HL-60 (cell line): ENCODE measurements around the gene IL22RA1.

ENCODE experiments used
- DNase-seq, 2 experiments: peaks; one replicate each; pipeline ENCODE4 v3.0.0-alpha.2; 2010 to 2020; ENCODE audit warnings: low read depth in 1 of 2, low spot score in 1 of 2
- H3K27ac ChIP-seq: fragments of 250-450 bp; sonication (Bioruptor Pico); replicated peaks from 2 replicates; pipeline ENCODE4 v1.5.1; 2020; ENCODE audit warnings: mild to moderate bottlenecking, moderate library complexity
- H3K27me3 ChIP-seq: fragments of 250-450 bp; sonication (Bioruptor Pico); 2 replicates; pipeline ENCODE4 v1.5.1; 2021; ENCODE audit warnings: mild to moderate bottlenecking, moderate library complexity; ENCODE audit not compliant: insufficient read depth, poor library complexity, severe bottlenecking
- H3K4me3 ChIP-seq: replicated peaks from 2 replicates; pipeline ENCODE4 v1.5.1; 2011; ENCODE audit warnings: mild to moderate bottlenecking, control low read depth, low read length; ENCODE audit not compliant: insufficient read depth
- CTCF ChIP-seq: IDR thresholded peaks from one replicate; pipeline ENCODE4 v1.5.1; 2011; ENCODE audit warnings: low read length, control low read depth, inconsistent platforms; ENCODE audit not compliant: insufficient read depth
- GABPA ChIP-seq: IDR thresholded peaks from 2 replicates; pipeline ENCODE4 v1.6.1; 2012; ENCODE audit warnings: low read depth
- POLR2AphosphoS5 ChIP-seq: IDR thresholded peaks from 2 replicates; pipeline ENCODE4 v1.6.1; 2012; ENCODE audit warnings: low read depth
- REST ChIP-seq: IDR thresholded peaks from 2 replicates; pipeline ENCODE4 v1.6.1; 2012; ENCODE audit warnings: low read depth; ENCODE audit not compliant: insufficient replicate concordance
- SPI1 ChIP-seq: IDR thresholded peaks from 2 replicates; pipeline ENCODE4 v1.6.1; 2012; ENCODE audit warnings: low read depth, mild to moderate bottlenecking, borderline replicate concordance

Gene IL22RA1

GRCh38 chr1:24147194-24147593, 4.3 kb upstream of the IL22RA1 start:
- no peak overlapping the region for H3K27ac ChIP-seq
- H3K4me3 ChIP-seq, result no peak overlapping the region
- no peak for DNase-seq
- TF ChIP-seq REST (no peak), POLR2AphosphoS5 (no peak), SPI1 (no peak), GABPA (no peak), CTCF (no peak)
- H3K27me3 ChIP-seq, result peaks cover 22% of the 10 kb centered on the region

GRCh38 chr1:24141311-24141997, 1.5 kb downstream of the IL22RA1 start:
- H3K27me3 ChIP-seq, result peaks cover 3% of the 10 kb centered on the region
- no peak overlapping the region for H3K27ac ChIP-seq
- DNase-seq, result no peak
- TF ChIP-seq CTCF (no peak), SPI1 (no peak), GABPA (no peak), REST (no peak), POLR2AphosphoS5 (no peak)
- no peak overlapping the region for H3K4me3 ChIP-seq

- DNase-seq, result no peak
- no peak overlapping the region for H3K4me3 ChIP-seq
- peaks cover 3% of the 10 kb centered on the region for H3K27me3 ChIP-seq
Observed at GRCh38 chr1:24140741-24141181, 2.2 kb downstream of the IL22RA1 start.

More at GRCh38 chr1:24140741-24141181, 2.2 kb downstream of the IL22RA1 start:
- no peak overlapping the region for H3K27ac ChIP-seq
- TF ChIP-seq POLR2AphosphoS5, result no peak
- no peak for TF ChIP-seq GABPA
- TF ChIP-seq CTCF, result no peak
- TF ChIP-seq SPI1, result no peak
- no peak for TF ChIP-seq REST
